ENCODE measurements around the gene BCL10. TPM values are rescaled to one million over a fixed set of nuclear protein-coding genes. Genes with fewer than 3 reads are reported as not detected.

BCL10 gene
- total and polyA plus RNA-seq, 2 of the 8 experiments (the other 6 are each of a cell fraction or from before 2014, with no cell fraction given) = 7.4 to 29.6 TPM

DNA sequence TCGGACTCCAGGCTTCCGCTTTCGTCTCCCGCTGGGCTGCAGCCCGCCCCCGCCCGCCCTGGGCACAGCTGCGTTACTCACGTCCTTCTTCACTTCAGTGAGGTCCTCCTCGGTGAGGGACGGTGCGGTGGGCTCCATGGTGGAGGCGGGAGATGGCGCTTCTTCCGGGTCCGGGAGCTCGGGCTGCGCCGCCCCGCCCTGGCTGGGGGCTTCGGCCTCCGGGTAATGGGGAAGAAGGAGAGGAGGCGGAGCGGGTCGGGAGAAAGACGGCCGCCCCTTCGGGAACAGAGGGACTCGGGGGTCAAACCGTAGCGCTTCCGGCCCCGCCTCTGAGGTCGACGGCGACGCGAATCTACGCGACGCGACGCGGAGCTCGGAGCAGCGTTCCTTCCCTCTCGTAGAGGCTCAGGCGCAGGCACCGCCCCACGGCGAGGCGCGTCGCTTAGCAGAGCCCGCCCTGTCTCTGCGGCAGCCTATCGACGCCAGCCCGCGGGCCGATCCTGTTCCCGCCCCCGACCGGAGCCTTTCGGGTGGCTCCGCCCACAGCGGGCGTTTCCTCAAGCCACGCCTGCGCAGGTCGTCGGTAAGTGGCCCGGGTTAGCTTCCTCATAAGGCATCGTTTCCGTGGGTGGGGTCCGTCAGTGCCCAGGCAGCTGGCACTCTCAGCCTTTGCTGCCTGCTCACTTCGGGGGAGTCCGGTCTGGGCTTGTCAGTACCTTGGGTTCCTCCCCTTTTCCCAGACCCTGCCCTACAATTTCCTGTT, at the start of gene BCL10 (continued):
- TF ChIP-seq, protein P1, sequence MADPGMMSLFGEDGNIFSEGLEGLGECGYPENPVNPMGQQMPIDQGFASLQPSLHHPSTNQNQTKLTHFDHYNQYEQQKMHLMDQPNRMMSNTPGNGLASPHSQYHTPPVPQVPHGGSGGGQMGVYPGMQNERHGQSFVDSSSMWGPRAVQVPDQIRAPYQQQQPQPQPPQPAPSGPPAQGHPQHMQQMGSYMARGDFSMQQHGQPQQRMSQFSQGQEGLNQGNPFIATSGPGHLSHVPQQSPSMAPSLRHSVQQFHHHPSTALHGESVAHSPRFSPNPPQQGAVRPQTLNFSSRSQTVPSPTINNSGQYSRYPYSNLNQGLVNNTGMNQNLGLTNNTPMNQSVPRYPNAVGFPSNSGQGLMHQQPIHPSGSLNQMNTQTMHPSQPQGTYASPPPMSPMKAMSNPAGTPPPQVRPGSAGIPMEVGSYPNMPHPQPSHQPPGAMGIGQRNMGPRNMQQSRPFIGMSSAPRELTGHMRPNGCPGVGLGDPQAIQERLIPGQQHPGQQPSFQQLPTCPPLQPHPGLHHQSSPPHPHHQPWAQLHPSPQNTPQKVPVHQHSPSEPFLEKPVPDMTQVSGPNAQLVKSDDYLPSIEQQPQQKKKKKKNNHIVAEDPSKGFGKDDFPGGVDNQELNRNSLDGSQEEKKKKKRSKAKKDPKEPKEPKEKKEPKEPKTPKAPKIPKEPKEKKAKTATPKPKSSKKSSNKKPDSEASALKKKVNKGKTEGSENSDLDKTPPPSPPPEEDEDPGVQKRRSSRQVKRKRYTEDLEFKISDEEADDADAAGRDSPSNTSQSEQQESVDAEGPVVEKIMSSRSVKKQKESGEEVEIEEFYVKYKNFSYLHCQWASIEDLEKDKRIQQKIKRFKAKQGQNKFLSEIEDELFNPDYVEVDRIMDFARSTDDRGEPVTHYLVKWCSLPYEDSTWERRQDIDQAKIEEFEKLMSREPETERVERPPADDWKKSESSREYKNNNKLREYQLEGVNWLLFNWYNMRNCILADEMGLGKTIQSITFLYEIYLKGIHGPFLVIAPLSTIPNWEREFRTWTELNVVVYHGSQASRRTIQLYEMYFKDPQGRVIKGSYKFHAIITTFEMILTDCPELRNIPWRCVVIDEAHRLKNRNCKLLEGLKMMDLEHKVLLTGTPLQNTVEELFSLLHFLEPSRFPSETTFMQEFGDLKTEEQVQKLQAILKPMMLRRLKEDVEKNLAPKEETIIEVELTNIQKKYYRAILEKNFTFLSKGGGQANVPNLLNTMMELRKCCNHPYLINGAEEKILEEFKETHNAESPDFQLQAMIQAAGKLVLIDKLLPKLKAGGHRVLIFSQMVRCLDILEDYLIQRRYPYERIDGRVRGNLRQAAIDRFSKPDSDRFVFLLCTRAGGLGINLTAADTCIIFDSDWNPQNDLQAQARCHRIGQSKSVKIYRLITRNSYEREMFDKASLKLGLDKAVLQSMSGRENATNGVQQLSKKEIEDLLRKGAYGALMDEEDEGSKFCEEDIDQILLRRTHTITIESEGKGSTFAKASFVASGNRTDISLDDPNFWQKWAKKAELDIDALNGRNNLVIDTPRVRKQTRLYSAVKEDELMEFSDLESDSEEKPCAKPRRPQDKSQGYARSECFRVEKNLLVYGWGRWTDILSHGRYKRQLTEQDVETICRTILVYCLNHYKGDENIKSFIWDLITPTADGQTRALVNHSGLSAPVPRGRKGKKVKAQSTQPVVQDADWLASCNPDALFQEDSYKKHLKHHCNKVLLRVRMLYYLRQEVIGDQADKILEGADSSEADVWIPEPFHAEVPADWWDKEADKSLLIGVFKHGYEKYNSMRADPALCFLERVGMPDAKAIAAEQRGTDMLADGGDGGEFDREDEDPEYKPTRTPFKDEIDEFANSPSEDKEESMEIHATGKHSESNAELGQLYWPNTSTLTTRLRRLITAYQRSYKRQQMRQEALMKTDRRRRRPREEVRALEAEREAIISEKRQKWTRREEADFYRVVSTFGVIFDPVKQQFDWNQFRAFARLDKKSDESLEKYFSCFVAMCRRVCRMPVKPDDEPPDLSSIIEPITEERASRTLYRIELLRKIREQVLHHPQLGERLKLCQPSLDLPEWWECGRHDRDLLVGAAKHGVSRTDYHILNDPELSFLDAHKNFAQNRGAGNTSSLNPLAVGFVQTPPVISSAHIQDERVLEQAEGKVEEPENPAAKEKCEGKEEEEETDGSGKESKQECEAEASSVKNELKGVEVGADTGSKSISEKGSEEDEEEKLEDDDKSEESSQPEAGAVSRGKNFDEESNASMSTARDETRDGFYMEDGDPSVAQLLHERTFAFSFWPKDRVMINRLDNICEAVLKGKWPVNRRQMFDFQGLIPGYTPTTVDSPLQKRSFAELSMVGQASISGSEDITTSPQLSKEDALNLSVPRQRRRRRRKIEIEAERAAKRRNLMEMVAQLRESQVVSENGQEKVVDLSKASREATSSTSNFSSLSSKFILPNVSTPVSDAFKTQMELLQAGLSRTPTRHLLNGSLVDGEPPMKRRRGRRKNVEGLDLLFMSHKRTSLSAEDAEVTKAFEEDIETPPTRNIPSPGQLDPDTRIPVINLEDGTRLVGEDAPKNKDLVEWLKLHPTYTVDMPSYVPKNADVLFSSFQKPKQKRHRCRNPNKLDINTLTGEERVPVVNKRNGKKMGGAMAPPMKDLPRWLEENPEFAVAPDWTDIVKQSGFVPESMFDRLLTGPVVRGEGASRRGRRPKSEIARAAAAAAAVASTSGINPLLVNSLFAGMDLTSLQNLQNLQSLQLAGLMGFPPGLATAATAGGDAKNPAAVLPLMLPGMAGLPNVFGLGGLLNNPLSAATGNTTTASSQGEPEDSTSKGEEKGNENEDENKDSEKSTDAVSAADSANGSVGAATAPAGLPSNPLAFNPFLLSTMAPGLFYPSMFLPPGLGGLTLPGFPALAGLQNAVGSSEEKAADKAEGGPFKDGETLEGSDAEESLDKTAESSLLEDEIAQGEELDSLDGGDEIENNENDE (IDR thresholded peaks at IDR 0.05; ENCODE audit: insufficient replicate concordance, low read length) = no peak
- no peak for TF ChIP-seq HDAC2 (IDR thresholded peaks at IDR 0.05; ENCODE audit: borderline replicate concordance in 1 of 2, low read depth in 2 of 2, low read length in 2 of 2)
- no peak for TF ChIP-seq SIX5 (IDR thresholded peaks at IDR 0.05; ENCODE audit: low read depth, low read length)
- TF ChIP-seq JUND (IDR thresholded peaks at IDR 0.05; ENCODE audit: low read length) = no peak
- peak; percentile 98 for TF ChIP-seq CREB1 (IDR thresholded peaks at IDR 0.05)
- no peak for TF ChIP-seq GABPA (IDR thresholded peaks at IDR 0.05; ENCODE audit: borderline replicate concordance, insufficient read depth, low read length)
- no peak for TF ChIP-seq ATF2 (IDR thresholded peaks at IDR 0.05; ENCODE audit: low read length)
- TF ChIP-seq RNF2 (IDR thresholded peaks at IDR 0.05; ENCODE audit: borderline replicate concordance, low read depth, low read length, missing control alignments, poor library complexity, severe bottlenecking) = no peak

All from H1 (cell line).